H9 (cell line): ENCODE measurements around the gene MVP. TPM values are rescaled to one million over a fixed set of nuclear protein-coding genes. Genes with fewer than 3 reads are reported as not detected.
"Not testable (repeated sequence)": the region's sequence is repeated elsewhere in the genome, so short reads cannot be mapped to it uniquely, and the experiment has no call there.

ENCODE experiments used
- DNase-seq: peaks from one replicate; pipeline ENCODE4 v3.0.0-alpha.2; 2017
- H2AFZ ChIP-seq: one replicate; pipeline ENCODE4 v1.6.1; 2013; ENCODE audit warnings: mild to moderate bottlenecking, low read length, control low read depth, moderate library complexity
- H2AK5ac ChIP-seq: 2 replicates; pipeline ENCODE4 v1.6.1; 2013; ENCODE audit warnings: low read length, control low read depth, mixed read lengths; ENCODE audit not compliant: insufficient read length
- H2BK120ac ChIP-seq: one replicate; pipeline ENCODE4 v1.6.1; 2013; ENCODE audit warnings: low read depth, mild to moderate bottlenecking, low read length, control low read depth, inconsistent platforms; ENCODE audit not compliant: poor library complexity, severe bottlenecking
- H2BK12ac ChIP-seq: 2 replicates; pipeline ENCODE4 v1.6.1; 2013; ENCODE audit warnings: low read length, control low read depth, mixed read lengths, low read depth; ENCODE audit not compliant: insufficient read length
- H2BK15ac ChIP-seq: 2 replicates; pipeline ENCODE4 v1.6.1; 2013; ENCODE audit warnings: low read depth, low read length, control low read depth
- H2BK20ac ChIP-seq: one replicate; pipeline ENCODE4 v1.6.1; 2013; ENCODE audit warnings: low read depth, mild to moderate bottlenecking, low read length, control low read depth, inconsistent platforms; ENCODE audit not compliant: poor library complexity, severe bottlenecking
- H2BK5ac ChIP-seq: 2 replicates; pipeline ENCODE4 v1.6.1; 2013; ENCODE audit warnings: low read length, control low read depth, mixed read lengths; ENCODE audit not compliant: insufficient read length
- H3K14ac ChIP-seq: 2 replicates; pipeline ENCODE4 v1.6.1; 2013; ENCODE audit warnings: low read length, control low read depth; ENCODE audit not compliant: insufficient read depth
- H3K18ac ChIP-seq: 2 replicates; pipeline ENCODE4 v1.6.1; 2013; ENCODE audit warnings: low read depth, mild to moderate bottlenecking, mixed read lengths, low read length, control low read depth; ENCODE audit not compliant: insufficient read length
- H3K23ac ChIP-seq: 2 replicates; pipeline ENCODE4 v1.6.1; 2013; ENCODE audit warnings: low read length, control low read depth, mixed read lengths, low read depth; ENCODE audit not compliant: insufficient read length
- H3K23me2 ChIP-seq: 2 replicates; pipeline ENCODE4 v1.6.1; 2013; ENCODE audit warnings: low read depth, mild to moderate bottlenecking, mixed read lengths, low read length, control low read depth; ENCODE audit not compliant: insufficient read length, poor library complexity, severe bottlenecking
- H3K27ac ChIP-seq: 2 replicates; pipeline ENCODE4 v1.5.1; 2013; ENCODE audit warnings: low read length, control low read depth, mixed read lengths, low read depth; ENCODE audit not compliant: insufficient read length
- H3K27me3 ChIP-seq: 2 replicates; pipeline ENCODE4 v1.6.1; 2013; ENCODE audit warnings: low read length, control low read depth, inconsistent platforms; ENCODE audit not compliant: insufficient read depth
- H3K4ac ChIP-seq: 2 replicates; pipeline ENCODE4 v1.6.1; 2013; ENCODE audit warnings: low read depth, mild to moderate bottlenecking, control low read depth, inconsistent platforms, low read length, moderate library complexity
- H3K4me1 ChIP-seq: 2 replicates; pipeline ENCODE4 v1.6.1; 2013; ENCODE audit warnings: low read length, control low read depth, inconsistent platforms; ENCODE audit not compliant: insufficient read depth
- H3K4me2 ChIP-seq: 2 replicates; pipeline ENCODE4 v1.6.1; 2013; ENCODE audit warnings: low read length, control low read depth, mixed read lengths; ENCODE audit not compliant: insufficient read length, insufficient read depth
- H3K56ac ChIP-seq: 2 replicates; pipeline ENCODE4 v1.6.1; 2013; ENCODE audit warnings: low read depth, mild to moderate bottlenecking, mixed read lengths, low read length, control low read depth; ENCODE audit not compliant: insufficient read length
- H3K79me1 ChIP-seq: 2 replicates; pipeline ENCODE4 v1.6.1; 2013; ENCODE audit warnings: low read depth, mild to moderate bottlenecking, moderate library complexity, low read length, control low read depth, inconsistent platforms; ENCODE audit not compliant: insufficient read depth, poor library complexity, severe bottlenecking
- H3K79me2 ChIP-seq: 2 replicates; pipeline ENCODE4 v1.6.1; 2013; ENCODE audit warnings: low read length, control low read depth, inconsistent platforms; ENCODE audit not compliant: insufficient read depth
- H3K9ac ChIP-seq: 2 replicates; pipeline ENCODE4 v1.6.1; 2013; ENCODE audit warnings: low read length, control low read depth, mixed read lengths; ENCODE audit not compliant: insufficient read length; ENCODE audit errors: extremely low read depth
- H3K9me3 ChIP-seq: one replicate; pipeline ENCODE4 v1.6.1; 2013; ENCODE audit warnings: low read depth, low read length, inconsistent platforms; ENCODE audit not compliant: control insufficient read depth
- H3T11ph ChIP-seq: one replicate; pipeline ENCODE4 v1.6.1; 2013; ENCODE audit warnings: mild to moderate bottlenecking, low read length, control low read depth, inconsistent platforms
- H4K20me1 ChIP-seq: one replicate; pipeline ENCODE4 v1.6.1; 2013; ENCODE audit not compliant: control insufficient read depth, insufficient read length, insufficient read depth
- H4K5ac ChIP-seq: 2 replicates; pipeline ENCODE4 v1.6.1; 2013; ENCODE audit warnings: low read depth, mild to moderate bottlenecking, mixed read lengths, low read length, control low read depth; ENCODE audit not compliant: insufficient read length
- H4K8ac ChIP-seq: replicated peaks from 2 replicates; pipeline ENCODE4 v1.6.1; 2013; ENCODE audit warnings: low read length, control low read depth, mixed read lengths, low read depth; ENCODE audit not compliant: insufficient read length
- H4K91ac ChIP-seq: 2 replicates; pipeline ENCODE4 v1.6.1; 2013; ENCODE audit warnings: low read depth, mild to moderate bottlenecking, moderate library complexity, mixed read lengths, low read length, control low read depth; ENCODE audit not compliant: insufficient read length
- H3K27ac Mint-ChIP-seq, 3 experiments: 2 replicates in 2 of 3; 3 replicates in 1 of 3; pipeline ENCODE4 v1.8.0; 2020 to 2021; ENCODE audit warnings: mixed read lengths in 3 of 3, mild to moderate bottlenecking in 1 of 3, moderate library complexity in 1 of 3
- H3K27me3 Mint-ChIP-seq: 2 replicates; pipeline ENCODE4 v1.8.0; 2021; ENCODE audit warnings: low read depth, mild to moderate bottlenecking, moderate library complexity, mixed read lengths
- H3K36me3 Mint-ChIP-seq, 3 experiments: 2 replicates in 2 of 3; 3 replicates in 1 of 3; pipeline ENCODE4 v1.8.0; 2020 to 2021; ENCODE audit warnings: low read depth in 3 of 3, mixed read lengths in 3 of 3; ENCODE audit not compliant: insufficient read depth in 1 of 3
- H3K4me1 Mint-ChIP-seq, 2 experiments: 2 replicates each; pipeline ENCODE4 v1.8.0; 2020; ENCODE audit warnings: mixed read lengths in 2 of 2
- H3K4me3 Mint-ChIP-seq, 2 experiments: 2 replicates in 1 of 2; 3 replicates in 1 of 2; pipeline ENCODE4 v1.8.0; 2020 to 2021; ENCODE audit warnings: mild to moderate bottlenecking in 2 of 2, mixed read lengths in 2 of 2, moderate library complexity in 1 of 2
- H3K9me3 Mint-ChIP-seq, 2 experiments: 2 replicates in 1 of 2; 3 replicates in 1 of 2; pipeline ENCODE4 v1.8.0; 2020; ENCODE audit warnings: mild to moderate bottlenecking in 2 of 2, mixed read lengths in 2 of 2, moderate library complexity in 1 of 2
- WGBS: extraction: QIAGEN DNeasy Blood & Tissue Kit; methylation state at CpG from one replicate; pipeline ENCODE4 v1.1.7; 2013; ENCODE audit warnings: missing lambda C conversion rate, low lambda C conversion rate, mixed read lengths; ENCODE audit not compliant: insufficient read length; ENCODE audit errors: extremely low coverage; 5-methylcytosine and 5-hydroxymethylcytosine counted together
- total RNA-seq: library from RNA; stranded (reverse); gene quantifications from 2 replicates; pipeline ENCODE4 v1.2.1, GENCODE V29; 2021
- TF ChIP-seq, protein P1 (sequence below): fragments of 200-600 bp; sonication (generic); conservative IDR thresholded peaks from 3 replicates; pipeline ENCODE4 v1.8.0; 2021; ENCODE audit warnings: antibody characterized with exemption, mild to moderate bottlenecking

Gene MVP
- total RNA-seq, 1 experiment from 2014 or later = 3.1 TPM

DNA sequence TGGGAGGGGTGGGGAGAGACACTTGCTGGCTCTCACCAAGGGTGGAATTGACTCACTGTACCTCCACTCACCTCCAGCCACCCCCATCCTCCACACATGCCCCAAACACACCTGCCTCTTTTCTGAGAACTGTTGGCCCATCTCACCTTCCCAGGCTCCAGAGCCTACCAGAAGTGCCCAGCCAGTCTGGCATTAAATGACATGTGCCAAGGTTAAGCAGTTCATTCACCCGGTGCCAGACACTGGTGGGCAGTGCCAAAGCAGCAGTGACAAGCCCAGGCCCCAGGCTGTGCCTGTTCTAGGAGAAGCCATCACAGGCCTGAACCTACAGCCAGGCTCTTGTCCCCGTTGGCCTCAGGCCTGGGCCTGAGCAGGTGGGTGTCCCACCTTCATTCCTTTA is 11.2 kb downstream of the MVP start:
- peaks cover 4% of the 10 kb centered on the region for H3K23me2 ChIP-seq
- no CpG with 5 or more reads among the region's 2 CpGs for WGBS
- Mint-ChIP-seq H3K27ac (no peak overlapping the region), H3K36me3 (no peaks in the 10 kb centered on the region), H3K4me1 (peaks cover 0 to 3% of the 10 kb centered on the region in 2 experiments; a peak in 2 of 4 replicates), H3K4me3 (no peak overlapping the region), H3K27me3 (no peaks in the 10 kb centered on the region; the same call in 1 of the 2 replicates), H3K9me3 (no peaks in the 10 kb centered on the region)
- no peak overlapping the region for H2BK15ac ChIP-seq
- H4K8ac ChIP-seq = no peak overlapping the region
- no peak for DNase-seq
- H2AFZ ChIP-seq = no peak overlapping the region
- peaks cover 2% of the 10 kb centered on the region; the same call in 1 of the 2 replicates for H3K4me1 ChIP-seq
- no peak overlapping the region for H3K56ac ChIP-seq
- H2BK120ac ChIP-seq = no peak overlapping the region
- H3K27ac ChIP-seq = no peak overlapping the region
- H2BK5ac ChIP-seq = no peak overlapping the region
- TF ChIP-seq, protein P1, sequence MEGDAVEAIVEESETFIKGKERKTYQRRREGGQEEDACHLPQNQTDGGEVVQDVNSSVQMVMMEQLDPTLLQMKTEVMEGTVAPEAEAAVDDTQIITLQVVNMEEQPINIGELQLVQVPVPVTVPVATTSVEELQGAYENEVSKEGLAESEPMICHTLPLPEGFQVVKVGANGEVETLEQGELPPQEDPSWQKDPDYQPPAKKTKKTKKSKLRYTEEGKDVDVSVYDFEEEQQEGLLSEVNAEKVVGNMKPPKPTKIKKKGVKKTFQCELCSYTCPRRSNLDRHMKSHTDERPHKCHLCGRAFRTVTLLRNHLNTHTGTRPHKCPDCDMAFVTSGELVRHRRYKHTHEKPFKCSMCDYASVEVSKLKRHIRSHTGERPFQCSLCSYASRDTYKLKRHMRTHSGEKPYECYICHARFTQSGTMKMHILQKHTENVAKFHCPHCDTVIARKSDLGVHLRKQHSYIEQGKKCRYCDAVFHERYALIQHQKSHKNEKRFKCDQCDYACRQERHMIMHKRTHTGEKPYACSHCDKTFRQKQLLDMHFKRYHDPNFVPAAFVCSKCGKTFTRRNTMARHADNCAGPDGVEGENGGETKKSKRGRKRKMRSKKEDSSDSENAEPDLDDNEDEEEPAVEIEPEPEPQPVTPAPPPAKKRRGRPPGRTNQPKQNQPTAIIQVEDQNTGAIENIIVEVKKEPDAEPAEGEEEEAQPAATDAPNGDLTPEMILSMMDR = no peak
- no peak overlapping the region for H2BK20ac ChIP-seq
- no peak overlapping the region for H2BK12ac ChIP-seq
- H3T11ph ChIP-seq = no peak overlapping the region
- no peaks in the 10 kb centered on the region for H3K27me3 ChIP-seq
- H3K79me1 ChIP-seq = no peaks in the 10 kb centered on the region
- no peaks in the 10 kb centered on the region for H4K20me1 ChIP-seq
- H4K5ac ChIP-seq = no peak overlapping the region
- no peak overlapping the region for H3K14ac ChIP-seq
- H3K9me3 ChIP-seq = no peaks in the 10 kb centered on the region
- H3K79me2 ChIP-seq = no peaks in the 10 kb centered on the region
- no peak overlapping the region for H2AK5ac ChIP-seq
- H3K4me2 ChIP-seq = no peak overlapping the region
- H3K4ac ChIP-seq = no peak overlapping the region
- no peak overlapping the region for H3K9ac ChIP-seq
- H4K91ac ChIP-seq = no peak overlapping the region
- H3K18ac ChIP-seq = no peak overlapping the region
- no peak overlapping the region for H3K23ac ChIP-seq

DNA sequence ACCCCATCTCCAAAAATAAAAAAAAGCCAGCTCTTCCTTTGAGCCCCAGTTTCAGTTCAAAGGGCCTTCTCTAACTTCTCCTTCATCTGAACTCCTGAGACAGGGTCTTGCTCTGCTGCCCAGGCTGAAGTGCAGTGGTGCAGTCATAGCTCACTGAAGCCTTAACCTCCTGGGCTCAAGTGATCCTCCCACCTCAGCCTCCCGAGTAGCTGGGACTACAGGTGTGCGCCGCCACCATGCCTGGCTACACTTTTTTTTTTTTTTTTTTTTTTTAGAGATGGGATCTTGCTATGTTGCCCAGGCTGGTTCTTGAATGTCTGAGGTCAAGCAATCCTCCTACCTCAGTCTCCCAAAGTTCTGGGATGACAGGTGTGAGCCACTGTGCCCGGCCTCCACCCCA is 13.0 kb downstream of the MVP start:
- not testable (repeated sequence) for H3K27ac ChIP-seq, H4K91ac ChIP-seq, H3T11ph ChIP-seq, H4K20me1 ChIP-seq, H4K5ac ChIP-seq, H3K9me3 ChIP-seq, H3K23me2 ChIP-seq, H2BK5ac ChIP-seq, H3K4ac ChIP-seq, H3K4me1 Mint-ChIP-seq, H3K4me2 ChIP-seq, H3K14ac ChIP-seq, H3K9ac ChIP-seq, H2AFZ ChIP-seq, H2AK5ac ChIP-seq, H3K4me3 Mint-ChIP-seq, H3K27ac Mint-ChIP-seq, H3K79me2 ChIP-seq, H2BK120ac ChIP-seq, H3K56ac ChIP-seq, H3K27me3 ChIP-seq, H2BK12ac ChIP-seq, H2BK15ac ChIP-seq, H3K18ac ChIP-seq, H3K23ac ChIP-seq, H3K79me1 ChIP-seq, H3K4me1 ChIP-seq, H3K9me3 Mint-ChIP-seq, H3K27me3 Mint-ChIP-seq, H2BK20ac ChIP-seq, H3K36me3 Mint-ChIP-seq, H4K8ac ChIP-seq, DNase-seq
- WGBS = no CpG with 5 or more reads among the region's 4 CpGs
